ENCODE measurements around the gene ZNF839. TPM values are rescaled to one million over a fixed set of nuclear protein-coding genes. Genes with fewer than 3 reads are reported as not detected.

Gene ZNF839
- total RNA-seq, 2 experiments from 2014 or later = 20.2 to 23.3 TPM

Other genes with a start within 250 kb of the ZNF839 start
- gene HSP90AA1, start 232.7 kb upstream of the ZNF839 start, total RNA-seq (2014; rRNA removed; shearing (Covaris generic)) = 294 and 344 TPM in 2 replicates
- gene HSP90AA1, start 232.7 kb upstream of the ZNF839 start, total RNA-seq (2022) = 610 and 704 TPM in 2 replicates
- 13.3 and 18.0 TPM in 2 replicates for gene WDR20, start 179.8 kb upstream of the ZNF839 start, total RNA-seq (2014; rRNA removed; shearing (Covaris generic))
- 31.0 and 40.6 TPM in 2 replicates for gene WDR20, start 179.8 kb upstream of the ZNF839 start, total RNA-seq (2022)
- gene MOK, start 14.6 kb upstream of the ZNF839 start, total RNA-seq (2014; rRNA removed; shearing (Covaris generic)) = 3.7 and 4.0 TPM in 2 replicates
- gene MOK, start 14.6 kb upstream of the ZNF839 start, total RNA-seq (2022) = 2.2 and 4.3 TPM in 2 replicates
- gene CINP, start 43.1 kb downstream of the ZNF839 start, total RNA-seq (2014; rRNA removed; shearing (Covaris generic)) = 28.2 and 37.7 TPM in 2 replicates
- 29.8 and 34.9 TPM in 2 replicates for gene CINP, start 43.1 kb downstream of the ZNF839 start, total RNA-seq (2022)
- 5.3 and 6.8 TPM in 2 replicates for gene TECPR2, start 43.2 kb downstream of the ZNF839 start, total RNA-seq (2014; rRNA removed; shearing (Covaris generic))
- 9.5 and 12.7 TPM in 2 replicates for gene TECPR2, start 43.2 kb downstream of the ZNF839 start, total RNA-seq (2022)
- gene ANKRD9, start 190.0 kb downstream of the ZNF839 start, total RNA-seq (2014; rRNA removed; shearing (Covaris generic)) = 1.1 and 1.2 TPM in 2 replicates
- gene ANKRD9, start 190.0 kb downstream of the ZNF839 start, total RNA-seq (2022) = 1.5 and 1.9 TPM in 2 replicates